ENCODE data around the gene GCHFR.

- TF ChIP-seq RAD21 (IDR thresholded peaks at IDR 0.05) (peak; percentile 6 to 28), SP1 (IDR thresholded peaks at IDR 0.05) (peak; percentile 22), TAF1 (conservative IDR thresholded peaks at IDR 0.05) (no peak), YY1 (IDR thresholded peaks at IDR 0.05) (no peak), MAX (IDR thresholded peaks at IDR 0.05) (no peak), NR2F2 (IDR thresholded peaks at IDR 0.05) (no peak), HNF4G (IDR thresholded peaks at IDR 0.05) (peak; percentile 22), EGR1 (IDR thresholded peaks at IDR 0.05; ENCODE audit: low read depth in 2 of 2) (no peak), RXRA (IDR thresholded peaks at IDR 0.05) (peak in 1 of 2 donors; percentile 10), JUND (IDR thresholded peaks at IDR 0.05) (no peak), GABPA (IDR thresholded peaks at IDR 0.05 in 1 of 2, conservative IDR thresholded peaks at IDR 0.05 in 1 of 2) (no peak)
- TF ChIP-seq, protein P1, sequence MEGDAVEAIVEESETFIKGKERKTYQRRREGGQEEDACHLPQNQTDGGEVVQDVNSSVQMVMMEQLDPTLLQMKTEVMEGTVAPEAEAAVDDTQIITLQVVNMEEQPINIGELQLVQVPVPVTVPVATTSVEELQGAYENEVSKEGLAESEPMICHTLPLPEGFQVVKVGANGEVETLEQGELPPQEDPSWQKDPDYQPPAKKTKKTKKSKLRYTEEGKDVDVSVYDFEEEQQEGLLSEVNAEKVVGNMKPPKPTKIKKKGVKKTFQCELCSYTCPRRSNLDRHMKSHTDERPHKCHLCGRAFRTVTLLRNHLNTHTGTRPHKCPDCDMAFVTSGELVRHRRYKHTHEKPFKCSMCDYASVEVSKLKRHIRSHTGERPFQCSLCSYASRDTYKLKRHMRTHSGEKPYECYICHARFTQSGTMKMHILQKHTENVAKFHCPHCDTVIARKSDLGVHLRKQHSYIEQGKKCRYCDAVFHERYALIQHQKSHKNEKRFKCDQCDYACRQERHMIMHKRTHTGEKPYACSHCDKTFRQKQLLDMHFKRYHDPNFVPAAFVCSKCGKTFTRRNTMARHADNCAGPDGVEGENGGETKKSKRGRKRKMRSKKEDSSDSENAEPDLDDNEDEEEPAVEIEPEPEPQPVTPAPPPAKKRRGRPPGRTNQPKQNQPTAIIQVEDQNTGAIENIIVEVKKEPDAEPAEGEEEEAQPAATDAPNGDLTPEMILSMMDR (IDR thresholded peaks at IDR 0.05; ENCODE audit: low read depth, low read length, missing input control) = peak; percentile 27
- TF ChIP-seq, protein P2, sequence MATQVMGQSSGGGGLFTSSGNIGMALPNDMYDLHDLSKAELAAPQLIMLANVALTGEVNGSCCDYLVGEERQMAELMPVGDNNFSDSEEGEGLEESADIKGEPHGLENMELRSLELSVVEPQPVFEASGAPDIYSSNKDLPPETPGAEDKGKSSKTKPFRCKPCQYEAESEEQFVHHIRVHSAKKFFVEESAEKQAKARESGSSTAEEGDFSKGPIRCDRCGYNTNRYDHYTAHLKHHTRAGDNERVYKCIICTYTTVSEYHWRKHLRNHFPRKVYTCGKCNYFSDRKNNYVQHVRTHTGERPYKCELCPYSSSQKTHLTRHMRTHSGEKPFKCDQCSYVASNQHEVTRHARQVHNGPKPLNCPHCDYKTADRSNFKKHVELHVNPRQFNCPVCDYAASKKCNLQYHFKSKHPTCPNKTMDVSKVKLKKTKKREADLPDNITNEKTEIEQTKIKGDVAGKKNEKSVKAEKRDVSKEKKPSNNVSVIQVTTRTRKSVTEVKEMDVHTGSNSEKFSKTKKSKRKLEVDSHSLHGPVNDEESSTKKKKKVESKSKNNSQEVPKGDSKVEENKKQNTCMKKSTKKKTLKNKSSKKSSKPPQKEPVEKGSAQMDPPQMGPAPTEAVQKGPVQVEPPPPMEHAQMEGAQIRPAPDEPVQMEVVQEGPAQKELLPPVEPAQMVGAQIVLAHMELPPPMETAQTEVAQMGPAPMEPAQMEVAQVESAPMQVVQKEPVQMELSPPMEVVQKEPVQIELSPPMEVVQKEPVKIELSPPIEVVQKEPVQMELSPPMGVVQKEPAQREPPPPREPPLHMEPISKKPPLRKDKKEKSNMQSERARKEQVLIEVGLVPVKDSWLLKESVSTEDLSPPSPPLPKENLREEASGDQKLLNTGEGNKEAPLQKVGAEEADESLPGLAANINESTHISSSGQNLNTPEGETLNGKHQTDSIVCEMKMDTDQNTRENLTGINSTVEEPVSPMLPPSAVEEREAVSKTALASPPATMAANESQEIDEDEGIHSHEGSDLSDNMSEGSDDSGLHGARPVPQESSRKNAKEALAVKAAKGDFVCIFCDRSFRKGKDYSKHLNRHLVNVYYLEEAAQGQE (IDR thresholded peaks at IDR 0.05) = no peak
- TF ChIP-seq, protein P3, sequence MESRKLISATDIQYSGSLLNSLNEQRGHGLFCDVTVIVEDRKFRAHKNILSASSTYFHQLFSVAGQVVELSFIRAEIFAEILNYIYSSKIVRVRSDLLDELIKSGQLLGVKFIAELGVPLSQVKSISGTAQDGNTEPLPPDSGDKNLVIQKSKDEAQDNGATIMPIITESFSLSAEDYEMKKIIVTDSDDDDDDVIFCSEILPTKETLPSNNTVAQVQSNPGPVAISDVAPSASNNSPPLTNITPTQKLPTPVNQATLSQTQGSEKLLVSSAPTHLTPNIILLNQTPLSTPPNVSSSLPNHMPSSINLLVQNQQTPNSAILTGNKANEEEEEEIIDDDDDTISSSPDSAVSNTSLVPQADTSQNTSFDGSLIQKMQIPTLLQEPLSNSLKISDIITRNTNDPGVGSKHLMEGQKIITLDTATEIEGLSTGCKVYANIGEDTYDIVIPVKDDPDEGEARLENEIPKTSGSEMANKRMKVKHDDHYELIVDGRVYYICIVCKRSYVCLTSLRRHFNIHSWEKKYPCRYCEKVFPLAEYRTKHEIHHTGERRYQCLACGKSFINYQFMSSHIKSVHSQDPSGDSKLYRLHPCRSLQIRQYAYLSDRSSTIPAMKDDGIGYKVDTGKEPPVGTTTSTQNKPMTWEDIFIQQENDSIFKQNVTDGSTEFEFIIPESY (IDR thresholded peaks at IDR 0.05) = no peak
Measured at GRCh38 chr15:40803688-40804087, 39.8 kb downstream of the GCHFR start.
